ENCODE measurements around the gene RASGRP1. TPM values are rescaled to one million over a fixed set of nuclear protein-coding genes. Genes with fewer than 3 reads are reported as not detected.
A peak's percentile ranks its signal among the peaks of the same experiment; 100 is the strongest.

Gene RASGRP1
- total RNA-seq, 2 experiments from 2014 or later, result 105 to 106 TPM

GRCh38 chr15:38530113-38530512, 34.5 kb downstream of the RASGRP1 start:
- Mint-ChIP-seq H3K4me3 (peak overlapping the region; percentile 28), H3K9me3 (peaks cover 7% of the 10 kb centered on the region), H3K27me3 (no peaks in the 10 kb centered on the region), H3K4me1 (ENCODE audit: low read depth) (peaks cover 98% of the 10 kb centered on the region), H3K27ac (peak overlapping the region; percentile 97), H3K36me3 (ENCODE audit: low read depth) (peaks cover 93% of the 10 kb centered on the region)
- no peak for TF ChIP-seq CTCF (IDR thresholded peaks at IDR 0.05)
- ATAC-seq (peak; percentile 93), DNase-seq (peak; percentile 79)
- ChIA-PET POLR2A (interaction anchor here (2.5 kb wide), 1 partner anchor 33 kb away, joined by 13 read pairs; the partner anchor contains the start of gene RASGRP1), CTCF (interaction anchor here (0.7 to 7.5 kb wide), 7 partner anchors 12 to 158 kb away, joined by 3 to 68 read pairs (median 3); no protein-coding TSS in a partner anchor)
- intact Hi-C loops (cut with micrococcal nuclease), result loop anchor here (1.0 kb wide), 1 partner anchor 9 kb away; no protein-coding TSS in a partner anchor

- Mint-ChIP-seq H3K27me3 (no peaks in the 10 kb centered on the region), H3K27ac (peak overlapping the region; percentile 71), H3K4me3 (no peak overlapping the region), H3K9me3 (peaks cover 7% of the 10 kb centered on the region), H3K36me3 (ENCODE audit: low read depth) (peaks cover 86% of the 10 kb centered on the region), H3K4me1 (ENCODE audit: low read depth) (peaks cover 94% of the 10 kb centered on the region)
- no peak for DNase-seq
- TF ChIP-seq CTCF (IDR thresholded peaks at IDR 0.05), result no peak
- intact Hi-C loops (cut with micrococcal nuclease), result no loop called here
- ChIA-PET POLR2A (interaction anchor here (0.9 to 1.2 kb wide), 3 partner anchors 11 to 19 kb away, joined by 3 to 4 read pairs (median 3); no protein-coding TSS in a partner anchor), CTCF (interaction anchor here (1.1 to 8.1 kb wide), 5 partner anchors 36 to 172 kb away, joined by 3 to 57 read pairs (median 10); partner anchors contain the start of gene RASGRP1)
- ATAC-seq, result no peak
These were observed 36.3 kb downstream of the RASGRP1 start for GRCh38 chr15:38528294-38528693.

DNA sequence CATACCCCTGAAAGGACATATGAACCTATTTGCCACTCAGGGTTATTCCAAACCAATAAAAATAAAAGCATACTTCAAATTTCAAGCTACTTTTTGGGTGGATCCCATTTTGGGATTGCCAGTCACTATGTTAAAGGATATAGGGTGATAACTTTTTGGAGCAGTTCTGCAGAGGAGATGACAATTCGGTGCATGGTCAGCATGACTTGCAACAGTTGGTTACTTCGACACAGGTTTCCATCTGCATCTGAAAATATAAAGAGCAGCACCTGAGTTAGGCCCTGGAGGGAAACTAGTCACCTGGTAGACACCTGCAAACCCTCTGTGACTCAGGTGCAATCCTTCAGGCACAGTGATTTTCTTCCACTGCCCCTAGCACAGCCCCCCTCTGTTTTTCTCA, 38.5 kb downstream of the RASGRP1 start:
- CTCF ChIA-PET, result interaction anchor here (1.6 to 8.1 kb wide), 3 partner anchors 38 to 174 kb away, joined by 4 to 57 read pairs (median 5); no protein-coding TSS in a partner anchor

DNA sequence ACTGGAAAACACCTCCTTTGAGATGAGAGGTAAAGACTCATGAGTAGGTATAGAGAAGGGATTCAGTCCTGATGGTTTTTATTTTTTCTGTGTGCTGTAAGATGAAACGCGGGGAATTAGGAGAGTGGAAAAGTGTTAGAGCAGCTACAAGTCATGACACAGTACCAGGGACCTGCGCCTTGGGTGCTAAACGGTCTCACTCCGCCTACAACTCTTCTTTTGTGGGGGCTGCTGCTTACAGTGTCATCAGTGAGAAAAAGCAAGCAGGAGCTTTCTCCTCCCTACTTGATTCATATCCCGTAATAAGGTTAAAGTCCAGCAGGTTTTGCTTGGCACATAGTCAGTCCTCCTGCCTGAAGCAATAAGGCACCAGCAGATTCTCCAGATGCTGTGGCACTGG, 39.1 kb downstream of the RASGRP1 start:
- DNase-seq, result peak; percentile 50
- intact Hi-C loops (cut with micrococcal nuclease), result no loop called here
- peaks cover 69% of the 10 kb centered on the region for H3K36me3 Mint-ChIP-seq (ENCODE audit: low read depth)
- ATAC-seq, result no peak
- ChIA-PET POLR2A (interaction anchor here (0.9 to 1.7 kb wide), 3 partner anchors 8 to 16 kb away, joined by 3 to 4 read pairs (median 3); no protein-coding TSS in a partner anchor), CTCF (interaction anchor here (1.1 to 8.1 kb wide), 3 partner anchors 38 to 174 kb away, joined by 3 to 57 read pairs (median 4); no protein-coding TSS in a partner anchor)
- H3K4me3 Mint-ChIP-seq, result no peak overlapping the region
- no peak for TF ChIP-seq CTCF (IDR thresholded peaks at IDR 0.05)
- H3K9me3 Mint-ChIP-seq, result peaks cover 7% of the 10 kb centered on the region
- no peaks in the 10 kb centered on the region for H3K27me3 Mint-ChIP-seq
- peak overlapping the region; percentile 76 for H3K27ac Mint-ChIP-seq
- peaks cover 84% of the 10 kb centered on the region for H3K4me1 Mint-ChIP-seq (ENCODE audit: low read depth)

More for the DNA sequence above, 38.5 kb downstream of the RASGRP1 start:
- ATAC-seq, result no peak
- Mint-ChIP-seq H3K27me3 (no peaks in the 10 kb centered on the region), H3K27ac (peak overlapping the region; percentile 62), H3K36me3 (ENCODE audit: low read depth) (peaks cover 76% of the 10 kb centered on the region), H3K4me1 (ENCODE audit: low read depth) (peaks cover 87% of the 10 kb centered on the region), H3K9me3 (peaks cover 7% of the 10 kb centered on the region), H3K4me3 (no peak overlapping the region)
- no peak for TF ChIP-seq CTCF (IDR thresholded peaks at IDR 0.05)
- intact Hi-C loops (cut with micrococcal nuclease), result no loop called here
- no peak for DNase-seq
- POLR2A ChIA-PET, result interaction anchor here (0.9 kb wide), 2 partner anchors 9 to 15 kb away, joined by 3 read pairs; no protein-coding TSS in a partner anchor

DNA sequence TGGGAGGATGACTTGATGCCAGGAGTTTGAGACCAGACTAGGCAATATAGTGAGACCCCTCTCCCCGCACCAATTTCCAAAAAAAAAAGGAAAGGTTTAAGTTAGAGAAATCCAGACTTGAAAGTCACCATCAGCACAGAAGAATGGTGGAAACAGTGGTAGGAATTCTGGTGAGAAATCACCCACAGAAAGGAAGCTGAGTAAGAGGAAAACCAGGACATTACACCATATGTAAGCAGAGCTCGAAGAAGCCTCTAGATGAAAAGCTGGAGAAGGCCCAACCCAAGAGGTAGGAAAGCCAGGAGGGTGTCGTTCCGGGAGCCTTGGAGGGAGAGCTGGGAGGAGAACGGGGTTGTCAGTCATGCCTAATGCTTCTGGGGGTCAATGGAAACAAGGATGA, 40.5 kb downstream of the RASGRP1 start:
- Mint-ChIP-seq H3K27ac (peak overlapping the region; percentile 65), H3K4me1 (ENCODE audit: low read depth) (peaks cover 80% of the 10 kb centered on the region), H3K27me3 (no peaks in the 10 kb centered on the region), H3K36me3 (ENCODE audit: low read depth) (peaks cover 62% of the 10 kb centered on the region), H3K9me3 (peaks cover 5% of the 10 kb centered on the region), H3K4me3 (no peak overlapping the region)
- CTCF ChIA-PET, result interaction anchor here (1.0 to 8.1 kb wide), 6 partner anchors 14 to 175 kb away, joined by 3 to 57 read pairs (median 6); partner anchors contain the start of gene RASGRP1
- ATAC-seq (no peak), DNase-seq (no peak)
- intact Hi-C loops (cut with micrococcal nuclease), result no loop called here
- TF ChIP-seq CTCF (IDR thresholded peaks at IDR 0.05), result no peak
- POLR2A ChIA-PET, result interaction anchor here (0.6 to 1.8 kb wide), 10 partner anchors 9 to 238 kb away, joined by 3 to 5 read pairs (median 3); no protein-coding TSS in a partner anchor
